Mucosa of rectum (tissue), 2 donors: ENCODE measurements around the gene MYDGF.
A peak's percentile ranks its signal among the peaks of the same experiment; 100 is the strongest.

Experiments used
- H3K27ac ChIP-seq, 2 donors: one replicate each; pipeline ENCODE4 v1.7.0; 2013; ENCODE audit warnings: inconsistent platforms in 2 of 2, low read depth in 2 of 2, low read length in 2 of 2
- H3K27me3 ChIP-seq, 2 donors: one replicate each; pipeline ENCODE4 v1.7.0; 2013; ENCODE audit warnings: low read length in 2 of 2; ENCODE audit not compliant: control insufficient read depth in 2 of 2, insufficient read depth in 2 of 2
- H3K36me3 ChIP-seq, 2 donors: one replicate each; pipeline ENCODE4 v1.7.0; 2013; ENCODE audit warnings: low read length in 2 of 2; ENCODE audit not compliant: control insufficient read depth in 2 of 2, insufficient read depth in 2 of 2
- H3K4me1 ChIP-seq, 2 donors: one replicate each; pipeline ENCODE4 v1.7.0; 2013; ENCODE audit warnings: low read length in 2 of 2, mild to moderate bottlenecking in 1 of 2; ENCODE audit not compliant: control insufficient read depth in 2 of 2, insufficient read depth in 2 of 2
- H3K4me3 ChIP-seq, 2 donors: one replicate each; pipeline ENCODE4 v1.7.0; 2013; ENCODE audit warnings: low read length in 2 of 2
- H3K9ac ChIP-seq, 2 donors: one replicate each; pipeline ENCODE4 v1.7.0; 2013; ENCODE audit warnings: low read length in 2 of 2, low read depth in 1 of 2, mild to moderate bottlenecking in 1 of 2
- H3K9me3 ChIP-seq, 2 donors: one replicate each; pipeline ENCODE4 v1.7.0; 2013; ENCODE audit warnings: low read length in 2 of 2; ENCODE audit not compliant: control insufficient read depth in 2 of 2
- donor health status: healthy.
- donor health status: Normal muscosa, but diverticular disease.

MYDGF gene

GRCh38 chr19:4701557-4701956, 31.4 kb upstream of the MYDGF start:
- H3K9me3 ChIP-seq: no peaks in the 10 kb centered on the region
- H3K9ac ChIP-seq: no peak overlapping the region
- no peak overlapping the region for H3K4me3 ChIP-seq
- H3K27me3 ChIP-seq: no peaks in the 10 kb centered on the region
- no peak overlapping the region for H3K27ac ChIP-seq
- peaks cover 4 to 8% of the 10 kb centered on the region in 2 donors for H3K4me1 ChIP-seq
- peaks cover 53 to 74% of the 10 kb centered on the region in 2 donors for H3K36me3 ChIP-seq

GRCh38 chr19:4700693-4700970, 30.5 kb upstream of the MYDGF start:
- H3K4me3 ChIP-seq: no peak overlapping the region
- H3K9me3 ChIP-seq: no peaks in the 10 kb centered on the region
- H3K9ac ChIP-seq: no peak overlapping the region
- H3K27ac ChIP-seq: no peak overlapping the region
- peaks cover 56 to 76% of the 10 kb centered on the region in 2 donors for H3K36me3 ChIP-seq
- no peaks in the 10 kb centered on the region for H3K27me3 ChIP-seq
- H3K4me1 ChIP-seq: peaks cover 3% of the 10 kb centered on the region in 2 donors

GRCh38 chr19:4699826-4700692, 29.9 kb upstream of the MYDGF start:
- H3K27me3 ChIP-seq: no peaks in the 10 kb centered on the region
- H3K36me3 ChIP-seq: peaks cover 61 to 77% of the 10 kb centered on the region in 2 donors
- H3K4me3 ChIP-seq: no peak overlapping the region
- peaks cover 0 to 2% of the 10 kb centered on the region in 2 donors for H3K4me1 ChIP-seq
- no peak overlapping the region for H3K9ac ChIP-seq
- H3K9me3 ChIP-seq: no peaks in the 10 kb centered on the region
- H3K27ac ChIP-seq: no peak overlapping the region

DNA sequence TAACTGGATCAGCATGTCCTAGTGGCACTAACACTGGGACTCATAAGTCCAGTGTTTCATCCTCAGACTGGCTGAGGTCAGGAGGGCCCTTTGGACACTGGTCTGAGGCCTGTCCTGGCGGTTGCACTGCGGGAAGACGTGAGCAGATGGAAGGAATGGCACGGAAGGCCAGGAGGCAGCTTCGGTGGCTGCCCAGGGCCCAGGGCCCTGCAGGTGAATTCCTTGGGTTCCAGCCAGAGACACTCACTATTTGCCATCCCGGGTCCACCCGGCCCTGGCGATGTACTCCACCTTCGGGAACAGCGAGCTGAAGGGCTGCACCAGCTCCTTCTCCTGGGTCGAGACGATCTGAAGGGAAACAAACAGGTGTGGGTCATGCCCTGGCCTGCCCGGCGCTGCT, 27.2 kb upstream of the MYDGF start:
- Histone ChIP-seq H3K27ac (no peak overlapping the region), H3K36me3 (peaks cover 72 to 83% of the 10 kb centered on the region in 2 donors), H3K9ac (no peak overlapping the region), H3K4me3 (no peak overlapping the region), H3K27me3 (no peaks in the 10 kb centered on the region), H3K4me1 (peaks cover 0 to 2% of the 10 kb centered on the region in 2 donors), H3K9me3 (no peaks in the 10 kb centered on the region)

DNA sequence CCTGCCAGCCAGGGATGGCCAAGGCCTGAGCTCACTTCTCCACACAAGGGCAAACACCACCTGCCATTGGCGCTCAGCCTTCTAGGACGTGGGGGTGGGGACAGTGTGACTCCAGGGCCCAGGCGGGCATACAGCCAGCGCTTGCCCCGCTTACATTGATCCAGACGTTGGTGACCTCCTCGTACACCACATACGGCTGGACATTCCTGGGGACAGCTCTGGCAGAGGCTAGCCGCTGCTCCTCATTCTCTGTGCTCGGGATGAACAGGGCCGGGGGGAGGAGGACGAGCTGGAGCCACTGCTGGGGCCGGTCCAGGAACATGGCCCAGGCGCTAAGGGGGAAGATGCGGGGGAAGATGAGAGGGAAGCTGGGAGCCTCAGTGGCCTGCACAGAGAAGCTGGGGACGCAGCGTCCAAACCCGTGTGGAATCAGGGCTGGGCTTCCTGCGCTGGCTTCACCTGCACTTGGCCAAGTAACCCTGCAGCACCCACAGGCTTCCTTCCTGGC, 25.1 kb upstream of the MYDGF start:
- H3K4me3 ChIP-seq: no peak overlapping the region
- H3K27ac ChIP-seq: no peak overlapping the region
- H3K4me1 ChIP-seq: peaks cover 0 to 3% of the 10 kb centered on the region in 2 donors
- H3K9ac ChIP-seq: no peak overlapping the region
- no peaks in the 10 kb centered on the region for H3K27me3 ChIP-seq
- no peaks in the 10 kb centered on the region for H3K9me3 ChIP-seq
- H3K36me3 ChIP-seq: peaks cover 65 to 75% of the 10 kb centered on the region in 2 donors

DNA sequence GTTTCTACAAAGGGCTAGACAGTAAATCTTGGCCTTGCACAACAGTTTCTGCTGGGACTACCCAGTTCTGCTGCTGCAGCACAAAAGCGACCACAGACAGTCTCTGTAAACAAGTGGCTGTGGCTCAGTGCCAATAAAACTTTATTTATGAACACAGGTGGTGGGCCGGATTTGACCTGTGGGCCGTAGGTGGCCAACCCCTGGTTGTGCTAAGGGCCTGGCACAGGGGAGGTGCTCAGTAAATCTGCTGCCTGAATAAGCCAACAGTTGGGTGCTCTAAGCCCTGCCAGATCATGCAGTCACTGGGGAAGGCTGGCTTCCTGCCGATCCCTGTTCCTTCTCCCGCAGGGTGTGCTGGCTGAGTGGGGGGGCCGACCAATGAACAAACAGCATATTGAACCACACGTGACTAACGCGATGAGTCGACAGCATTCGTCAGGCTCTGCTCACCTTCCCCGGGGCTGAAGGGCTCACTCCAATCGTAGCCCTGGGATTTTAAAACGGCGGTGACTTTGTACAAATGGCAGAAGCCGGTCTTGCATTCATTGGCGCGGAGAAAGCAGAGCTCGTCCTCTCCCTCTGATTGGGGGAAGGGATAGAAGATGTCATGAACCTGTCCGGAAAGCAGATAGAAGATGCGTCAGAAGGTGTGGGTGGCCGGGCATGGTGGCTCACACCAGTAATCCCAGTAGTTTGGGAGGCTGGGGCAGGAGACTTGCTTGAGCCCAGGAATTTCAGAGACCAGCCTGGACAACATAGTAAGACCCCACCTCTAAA, 24.3 kb upstream of the MYDGF start:
- Histone ChIP-seq H3K9ac (no peak overlapping the region), H3K4me3 (no peak overlapping the region), H3K4me1 (peaks cover 0 to 3% of the 10 kb centered on the region in 2 donors), H3K27ac (peak overlapping the region; percentile 0 to 39), H3K9me3 (no peaks in the 10 kb centered on the region), H3K27me3 (no peaks in the 10 kb centered on the region), H3K36me3 (peaks cover 65 to 75% of the 10 kb centered on the region in 2 donors)

GRCh38 chr19:4693471-4694121, 23.5 kb upstream of the MYDGF start:
- H3K27ac ChIP-seq: peak overlapping the region; percentile 0 to 39
- peaks cover 0 to 3% of the 10 kb centered on the region in 2 donors for H3K4me1 ChIP-seq
- H3K9me3 ChIP-seq: no peaks in the 10 kb centered on the region
- H3K27me3 ChIP-seq: no peaks in the 10 kb centered on the region
- no peak overlapping the region for H3K4me3 ChIP-seq
- no peak overlapping the region for H3K9ac ChIP-seq
- H3K36me3 ChIP-seq: peaks cover 64 to 76% of the 10 kb centered on the region in 2 donors

- H3K27ac ChIP-seq: peak overlapping the region in 1 of 2 donors; percentile 39
- no peaks in the 10 kb centered on the region for H3K27me3 ChIP-seq
- peaks cover 0 to 3% of the 10 kb centered on the region in 2 donors for H3K4me1 ChIP-seq
- H3K9ac ChIP-seq: no peak overlapping the region
- H3K36me3 ChIP-seq: peaks cover 63 to 74% of the 10 kb centered on the region in 2 donors
- no peaks in the 10 kb centered on the region for H3K9me3 ChIP-seq
- no peak overlapping the region for H3K4me3 ChIP-seq
Measured at GRCh38 chr19:4693078-4693350, 22.9 kb upstream of the MYDGF start.

DNA sequence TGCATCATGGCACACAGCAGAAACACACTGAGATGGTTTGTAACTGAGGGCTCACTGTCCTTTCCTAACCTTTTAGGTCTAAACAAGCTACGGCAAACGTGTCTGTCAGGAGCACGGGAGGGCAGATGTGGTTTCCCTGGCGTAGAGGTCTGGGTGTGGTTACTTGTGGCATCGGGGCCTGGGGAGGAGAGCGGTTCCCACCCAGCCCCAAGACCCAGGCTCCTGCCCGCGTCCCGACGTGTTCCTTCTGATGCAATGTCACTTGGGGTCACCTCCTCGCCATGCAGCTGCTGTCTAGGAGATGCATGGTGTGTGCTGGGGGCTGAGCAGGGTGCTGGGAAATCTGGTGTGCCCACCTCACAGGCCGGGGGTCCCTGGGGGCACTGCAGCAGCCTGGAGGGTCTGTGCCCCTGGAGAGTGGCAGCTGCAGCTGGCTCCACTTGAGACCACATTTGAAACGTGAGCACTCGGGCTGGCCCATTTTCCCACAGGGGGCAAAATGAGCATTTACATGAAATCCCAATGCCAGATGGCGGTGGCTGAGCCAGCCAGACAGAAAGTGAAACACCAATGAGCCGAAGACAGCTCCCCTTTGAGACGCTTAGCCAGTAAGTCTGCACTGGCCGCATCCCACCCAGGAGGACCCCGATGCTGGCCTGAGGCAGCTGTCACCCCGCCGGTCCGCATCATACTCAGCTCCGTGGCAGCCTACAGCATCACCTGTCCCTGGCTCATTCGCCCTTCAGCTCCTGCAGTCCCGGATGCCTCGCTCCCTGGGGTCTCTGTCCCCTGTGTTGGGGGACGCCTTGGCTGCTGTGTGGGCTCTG, 22.3 kb upstream of the MYDGF start:
- H3K4me3 ChIP-seq: no peak overlapping the region
- H3K9ac ChIP-seq: no peak overlapping the region
- H3K36me3 ChIP-seq: peaks cover 58 to 71% of the 10 kb centered on the region in 2 donors
- H3K9me3 ChIP-seq: no peaks in the 10 kb centered on the region
- H3K4me1 ChIP-seq: peaks cover 0 to 3% of the 10 kb centered on the region in 2 donors
- no peaks in the 10 kb centered on the region for H3K27me3 ChIP-seq
- peak overlapping the region in 1 of 2 donors; percentile 39 for H3K27ac ChIP-seq
